Type B pancreatic cell (in vitro differentiated cells): Measurements from ENCODE around the gene SCYGR5. TPM values are rescaled to one million over a fixed set of nuclear protein-coding genes. Genes with fewer than 3 reads are reported as not detected.
"Not testable (repeated sequence)": the region's sequence is repeated elsewhere in the genome, so short reads cannot be mapped to it uniquely, and the experiment has no call there.

Experiments
- DNase-seq: peaks from one replicate; pipeline ENCODE4 v3.0.0; 2021; ENCODE audit warnings: mixed read lengths; ENCODE audit not compliant: unreplicated experiment; ENCODE audit errors: extremely low spot score
- H3K27ac Mint-ChIP-seq: 2 replicates; pipeline ENCODE4 v1.8.0; 2021; ENCODE audit warnings: mild to moderate bottlenecking, mixed read lengths
- H3K27me3 Mint-ChIP-seq: 2 replicates; pipeline ENCODE4 v1.8.0; 2021; ENCODE audit warnings: mixed read lengths
- H3K36me3 Mint-ChIP-seq: 2 replicates; pipeline ENCODE4 v1.8.0; 2021; ENCODE audit warnings: mixed read lengths
- H3K4me1 Mint-ChIP-seq: one replicate; pipeline ENCODE4 v1.8.0; 2021; ENCODE audit warnings: mixed read lengths; ENCODE audit not compliant: unreplicated experiment
- H3K4me3 Mint-ChIP-seq: 2 replicates; pipeline ENCODE4 v1.8.0; 2021; ENCODE audit warnings: mild to moderate bottlenecking, mixed read lengths
- H3K9me3 Mint-ChIP-seq: 2 replicates; pipeline ENCODE4 v1.8.0; 2021; ENCODE audit warnings: mixed read lengths
- total RNA-seq: library from RNA; stranded (reverse); gene quantifications from 2 replicates; pipeline ENCODE4 v1.2.1, GENCODE V29; 2021; ENCODE audit warnings: low replicate concordance
- TF ChIP-seq, protein P1 (sequence below): fragments of 200-600 bp; sonication (generic); conservative IDR thresholded peaks from 2 replicates; pipeline ENCODE4 v1.5.0; 2021; ENCODE audit warnings: antibody characterized with exemption, mild to moderate bottlenecking

SCYGR5 gene
- total RNA-seq, 1 donor from 2014 or later = not detected

- TF ChIP-seq, protein P1, sequence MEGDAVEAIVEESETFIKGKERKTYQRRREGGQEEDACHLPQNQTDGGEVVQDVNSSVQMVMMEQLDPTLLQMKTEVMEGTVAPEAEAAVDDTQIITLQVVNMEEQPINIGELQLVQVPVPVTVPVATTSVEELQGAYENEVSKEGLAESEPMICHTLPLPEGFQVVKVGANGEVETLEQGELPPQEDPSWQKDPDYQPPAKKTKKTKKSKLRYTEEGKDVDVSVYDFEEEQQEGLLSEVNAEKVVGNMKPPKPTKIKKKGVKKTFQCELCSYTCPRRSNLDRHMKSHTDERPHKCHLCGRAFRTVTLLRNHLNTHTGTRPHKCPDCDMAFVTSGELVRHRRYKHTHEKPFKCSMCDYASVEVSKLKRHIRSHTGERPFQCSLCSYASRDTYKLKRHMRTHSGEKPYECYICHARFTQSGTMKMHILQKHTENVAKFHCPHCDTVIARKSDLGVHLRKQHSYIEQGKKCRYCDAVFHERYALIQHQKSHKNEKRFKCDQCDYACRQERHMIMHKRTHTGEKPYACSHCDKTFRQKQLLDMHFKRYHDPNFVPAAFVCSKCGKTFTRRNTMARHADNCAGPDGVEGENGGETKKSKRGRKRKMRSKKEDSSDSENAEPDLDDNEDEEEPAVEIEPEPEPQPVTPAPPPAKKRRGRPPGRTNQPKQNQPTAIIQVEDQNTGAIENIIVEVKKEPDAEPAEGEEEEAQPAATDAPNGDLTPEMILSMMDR = no peak
- no peak for DNase-seq
Observed at GRCh38 chr2:227661025-227661649, 5.5 kb upstream of the SCYGR5 start.

GRCh38 chr2:227661827-227662226 lies 4.8 kb upstream of the SCYGR5 start:
- no peaks in the 10 kb centered on the region for H3K36me3 Mint-ChIP-seq
- TF ChIP-seq, protein P1 = no peak
- no peaks in the 10 kb centered on the region for H3K27me3 Mint-ChIP-seq
- DNase-seq = no peak
- no peak overlapping the region for H3K27ac Mint-ChIP-seq
- H3K4me3 Mint-ChIP-seq = no peak overlapping the region
- H3K9me3 Mint-ChIP-seq = no peaks in the 10 kb centered on the region
- no peaks in the 10 kb centered on the region for H3K4me1 Mint-ChIP-seq

More at GRCh38 chr2:227661025-227661649, 5.5 kb upstream of the SCYGR5 start:
- Mint-ChIP-seq H3K27ac (no peak overlapping the region), H3K4me3 (no peak overlapping the region), H3K4me1 (no peaks in the 10 kb centered on the region), H3K27me3 (no peaks in the 10 kb centered on the region), H3K36me3 (no peaks in the 10 kb centered on the region), H3K9me3 (no peaks in the 10 kb centered on the region)

GRCh38 chr2:227665189-227665940 lies 1.2 kb upstream of the SCYGR5 start:
- no peak overlapping the region for H3K4me3 Mint-ChIP-seq
- H3K27me3 Mint-ChIP-seq = no peaks in the 10 kb centered on the region

GRCh38 chr2:227671170-227671905 lies 4.7 kb downstream of the SCYGR5 start:
- H3K4me1 Mint-ChIP-seq = no peaks in the 10 kb centered on the region
- no peak overlapping the region for H3K27ac Mint-ChIP-seq
- no peak overlapping the region for H3K4me3 Mint-ChIP-seq
- no peaks in the 10 kb centered on the region for H3K36me3 Mint-ChIP-seq
- no peaks in the 10 kb centered on the region for H3K27me3 Mint-ChIP-seq
- TF ChIP-seq, protein P1 = no peak
- no peak for DNase-seq
- no peaks in the 10 kb centered on the region for H3K9me3 Mint-ChIP-seq

More at GRCh38 chr2:227665189-227665940, 1.2 kb upstream of the SCYGR5 start:
- Mint-ChIP-seq H3K9me3 (no peaks in the 10 kb centered on the region), H3K4me1 (no peaks in the 10 kb centered on the region), H3K27ac (no peak overlapping the region), H3K36me3 (no peaks in the 10 kb centered on the region)
- TF ChIP-seq, protein P1 = no peak
- DNase-seq = no peak

DNA sequence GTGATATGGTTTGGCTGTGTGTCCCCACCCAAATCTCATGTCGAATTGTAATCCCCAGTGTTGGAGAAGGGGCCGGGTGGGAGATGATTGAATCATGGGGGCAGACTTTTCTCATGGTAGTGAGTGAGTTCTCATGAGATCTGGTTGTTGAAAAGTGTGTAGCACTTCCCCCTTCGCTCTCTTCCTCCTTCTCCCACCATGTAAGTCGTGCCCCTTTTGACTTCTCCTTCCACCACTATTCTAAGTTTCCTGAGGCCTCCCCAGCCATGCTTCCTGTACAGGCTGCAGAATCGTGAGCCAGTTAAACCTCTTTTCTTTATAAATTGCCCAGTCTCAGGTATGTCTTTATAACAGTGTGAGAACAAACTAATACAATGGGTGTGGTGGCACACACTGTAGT lies 7.0 kb downstream of the SCYGR5 start:
- not testable (repeated sequence) for H3K27ac Mint-ChIP-seq, DNase-seq, H3K36me3 Mint-ChIP-seq, H3K27me3 Mint-ChIP-seq, H3K4me1 Mint-ChIP-seq, H3K9me3 Mint-ChIP-seq, H3K4me3 Mint-ChIP-seq

GRCh38 chr2:227674485-227674884 lies 7.9 kb downstream of the SCYGR5 start:
- TF ChIP-seq, protein P1 = no peak
- Mint-ChIP-seq H3K4me3 (no peak overlapping the region), H3K4me1 (no peaks in the 10 kb centered on the region), H3K9me3 (no peaks in the 10 kb centered on the region), H3K36me3 (no peaks in the 10 kb centered on the region), H3K27me3 (no peaks in the 10 kb centered on the region), H3K27ac (no peak overlapping the region)
- no peak for DNase-seq
